A673 (cell line): ENCODE results near the gene RELL1. TPM values are rescaled to one million over a fixed set of nuclear protein-coding genes. Genes with fewer than 3 reads are reported as not detected.

Source experiments
- BruUV-seq: library from RNA; stranded (reverse); fragments of 400-500 nt; replicated peaks from 2 replicates; lab custom pipeline; 2021; lab: Mats Ljungman, UMichigan
- CTCF ChIA-PET: fragments of 300-600 bp; sonication (Branson Sonifier 250); formaldehyde crosslinking; loops from one replicate; lab custom pipeline; 2022; ENCODE audit warnings: antibody characterized with exemption; lab: Charles Lee
- POLR2A ChIA-PET: fragments of 300-600 bp; sonication (Branson Sonifier 250); formaldehyde crosslinking; loops from one replicate; lab custom pipeline; 2022; ENCODE audit warnings: antibody characterized with exemption; ENCODE audit not compliant: low non-redundant PET; lab: Charles Lee
- DNase-seq: peaks from one replicate; pipeline ENCODE4 v3.0.0-alpha.2; 2015; ENCODE audit warnings: low spot score
- H3K27ac ChIP-seq: fragments of 200-600 bp; sonication (generic); 2 replicates; pipeline ENCODE4 v1.5.1; 2016; ENCODE audit warnings: mixed run types, low read depth, mild to moderate bottlenecking, mixed read lengths, antibody characterized with exemption, low read length; ENCODE audit not compliant: poor library complexity, severe bottlenecking
- H3K27me3 ChIP-seq: fragments of 200-600 bp; sonication (generic); replicated peaks from 2 replicates; pipeline ENCODE4 v1.6.1; 2017; ENCODE audit warnings: mixed run types, low read depth, mild to moderate bottlenecking, mixed read lengths, antibody characterized with exemption, low read length; ENCODE audit not compliant: insufficient read depth, poor library complexity
- H3K36me3 ChIP-seq: fragments of 200-600 bp; sonication (generic); 2 replicates; pipeline ENCODE4 v1.6.1; 2016; ENCODE audit warnings: mixed run types, mild to moderate bottlenecking, mixed read lengths, antibody characterized with exemption, low read length; ENCODE audit not compliant: insufficient read depth, poor library complexity, severe bottlenecking
- H3K4me1 ChIP-seq: fragments of 200-600 bp; sonication (generic); 2 replicates; pipeline ENCODE4 v1.6.1; 2017; ENCODE audit warnings: mixed run types, mild to moderate bottlenecking, mixed read lengths, antibody characterized with exemption, low read length; ENCODE audit not compliant: insufficient read depth, poor library complexity, severe bottlenecking
- H3K4me3 ChIP-seq: fragments of 200-600 bp; sonication (generic); 2 replicates; pipeline ENCODE4 v1.5.1; 2016; ENCODE audit warnings: low read depth, mixed run types, mild to moderate bottlenecking, mixed read lengths, low read length; ENCODE audit not compliant: poor library complexity, severe bottlenecking
- H3K9me3 ChIP-seq: fragments of 200-600 bp; sonication (generic); 2 replicates; pipeline ENCODE4 v1.6.1; 2016; ENCODE audit warnings: mixed run types, low read depth, mild to moderate bottlenecking, mixed read lengths, antibody characterized with exemption, low read length; ENCODE audit not compliant: poor library complexity, severe bottlenecking
- CTCF ChIP-seq: fragments of 300-800, 200-600 bp; sonication (generic); conservative IDR thresholded peaks from 2 replicates; pipeline ENCODE4 v1.5.1; 2017; ENCODE audit warnings: low read depth, mild to moderate bottlenecking, antibody characterized with exemption, low read length, moderate library complexity, mixed read lengths
- EZH2 ChIP-seq: fragments of 200-600 bp; sonication (generic); IDR thresholded peaks from 2 replicates; pipeline ENCODE4 v1.6.1; 2017; ENCODE audit warnings: borderline replicate concordance, low read depth, mild to moderate bottlenecking, mixed read lengths, antibody characterized with exemption, low read length; ENCODE audit not compliant: poor library complexity, severe bottlenecking
- intact Hi-C: fragments of 100-400 bp; cut with micrococcal nuclease; formaldehyde crosslinking; loops from one replicate; pipeline ENCODE4 v1.10.0; 2022; ENCODE audit not compliant: unreplicated experiment
- total RNA-seq: library from RNA; stranded (reverse); gene quantifications from 2 replicates; pipeline ENCODE4 v1.2.3, GENCODE V29; 2021

Gene RELL1
- total RNA-seq, 1 experiment from 2014 or later, result 6.0 TPM

- no peak for DNase-seq
- Histone ChIP-seq H3K36me3 (no peaks in the 10 kb centered on the region), H3K4me1 (no peaks in the 10 kb centered on the region), H3K9me3 (no peaks in the 10 kb centered on the region), H3K27me3 (no peaks in the 10 kb centered on the region), H3K4me3 (no peak overlapping the region), H3K27ac (no peak overlapping the region)
- CTCF ChIA-PET, result no interaction called here
- TF ChIP-seq EZH2, result no peak
- TF ChIP-seq CTCF, result no peak
- intact Hi-C loops, result no loop called here
- POLR2A ChIA-PET, result no interaction called here
- BruUV-seq, result no TSS peak
These were observed 58.9 kb downstream of the RELL1 start for GRCh38 chr4:37627263-37627662.

GRCh38 chr4:37625499-37625898, 60.7 kb downstream of the RELL1 start:
- ChIA-PET CTCF (no interaction called here), POLR2A (no interaction called here)
- H3K27me3 ChIP-seq, result no peaks in the 10 kb centered on the region
- no peaks in the 10 kb centered on the region for H3K9me3 ChIP-seq
- intact Hi-C loops, result no loop called here
- H3K4me1 ChIP-seq, result no peaks in the 10 kb centered on the region
- TF ChIP-seq EZH2 (no peak), CTCF (no peak)
- no TSS peak for BruUV-seq
- no peak for DNase-seq
- H3K36me3 ChIP-seq, result no peaks in the 10 kb centered on the region
- no peak overlapping the region for H3K4me3 ChIP-seq
- no peak overlapping the region for H3K27ac ChIP-seq

- TF ChIP-seq EZH2, result no peak
- TF ChIP-seq CTCF, result no peak
- ChIA-PET CTCF (no interaction called here), POLR2A (no interaction called here)
- no peaks in the 10 kb centered on the region for H3K36me3 ChIP-seq
- no peaks in the 10 kb centered on the region for H3K27me3 ChIP-seq
- intact Hi-C loops, result no loop called here
- no peak for DNase-seq
- H3K4me3 ChIP-seq, result no peak overlapping the region
- no TSS peak for BruUV-seq
- H3K9me3 ChIP-seq, result no peaks in the 10 kb centered on the region
- no peak overlapping the region for H3K27ac ChIP-seq
- no peaks in the 10 kb centered on the region for H3K4me1 ChIP-seq
These were observed 62.2 kb downstream of the RELL1 start for GRCh38 chr4:37623940-37624339.
